H1 (cell line): Measurements from ENCODE around the gene RHO. TPM values are rescaled to one million over a fixed set of nuclear protein-coding genes. Genes with fewer than 3 reads are reported as not detected.

Experiments used
- CTCF ChIA-PET: fragments of 300-600 bp; sonication (Branson Sonifier 250); formaldehyde crosslinking; loops from one replicate; lab custom pipeline; 2021; ENCODE audit not compliant: partially characterized antibody; lab: Charles Lee
- POLR2A ChIA-PET: fragments of 300-600 bp; sonication (Branson Sonifier 250); formaldehyde crosslinking; loops from one replicate; lab custom pipeline; 2021; ENCODE audit warnings: inconsistent platforms; ENCODE audit not compliant: partially characterized antibody; lab: Charles Lee
- DNase-seq, 2 experiments: peaks; one replicate each; pipeline versions ENCODE4 v3.0.0 to v3.0.0-alpha.2; 2010 to 2022; ENCODE audit warnings: low spot score in 2 of 2, low read depth in 1 of 2, mixed read lengths in 1 of 2
- FAIRE-seq: peaks from 2 replicates; lab custom pipeline; 2011; peaks lifted over from hg19 to GRCh38; lab: Jason Lieb, UNC
- H2AFZ ChIP-seq: 2 replicates; pipeline ENCODE4 v1.8.1; 2012; ENCODE audit warnings: low read length, inconsistent platforms
- H2AK5ac ChIP-seq: 2 replicates; pipeline ENCODE4 v1.6.1; 2013; ENCODE audit warnings: low read depth, low read length
- H2BK120ac ChIP-seq: replicated peaks from 2 replicates; pipeline ENCODE3; 2013; ENCODE audit warnings: low read depth, low read length, inconsistent platforms
- H2BK12ac ChIP-seq: 2 replicates; pipeline ENCODE4 v1.6.1; 2013; ENCODE audit warnings: low read depth, low read length
- H2BK15ac ChIP-seq: 2 replicates; pipeline ENCODE4 v1.6.1; 2013; ENCODE audit warnings: low read length
- H2BK20ac ChIP-seq: 2 replicates; pipeline ENCODE4 v1.6.1; 2013; ENCODE audit warnings: low read length
- H2BK5ac ChIP-seq: 2 replicates; pipeline ENCODE4 v1.6.1; 2013; ENCODE audit warnings: low read depth, low read length
- H3K14ac ChIP-seq: 2 replicates; pipeline ENCODE4 v1.6.1; 2013; ENCODE audit warnings: inconsistent platforms; ENCODE audit not compliant: insufficient read length
- H3K18ac ChIP-seq: 2 replicates; pipeline ENCODE4 v1.6.1; 2013; ENCODE audit warnings: low read length; ENCODE audit errors: extremely low read depth
- H3K23ac ChIP-seq: 2 replicates; pipeline ENCODE4 v1.6.1; 2013; ENCODE audit warnings: inconsistent platforms; ENCODE audit not compliant: insufficient read length
- H3K23me2 ChIP-seq: 2 replicates; pipeline ENCODE4 v1.6.1; 2013; ENCODE audit warnings: low read depth, low read length
- H3K27ac ChIP-seq: 2 replicates; pipeline ENCODE4 v1.6.1; 2011; ENCODE audit warnings: low read depth, low read length, inconsistent platforms
- H3K27me3 ChIP-seq, 4 experiments: replicated peaks in 1 of 4; 1 replicate in 1 of 4; 2 replicates in 3 of 4; pipeline versions ENCODE4 v1.6.1 to v1.8.1; 2011 to 2013; ENCODE audit warnings: low read length in 3 of 4, mild to moderate bottlenecking in 3 of 4, inconsistent platforms in 2 of 4, mixed read lengths in 2 of 4, moderate library complexity in 1 of 4; ENCODE audit not compliant: control insufficient read depth in 3 of 4, insufficient read depth in 3 of 4; ENCODE audit errors: extremely low read depth in 1 of 4
- H3K36me3 ChIP-seq, 4 experiments: 2 replicates each; pipeline versions ENCODE4 v1.6.1 to v1.8.1; 2011 to 2013; ENCODE audit warnings: mild to moderate bottlenecking in 4 of 4, low read length in 3 of 4, moderate library complexity in 2 of 4, control low read depth in 1 of 4, inconsistent platforms in 1 of 4; ENCODE audit not compliant: insufficient read depth in 4 of 4, control insufficient read depth in 2 of 4
- H3K4ac ChIP-seq: replicated peaks from 2 replicates; pipeline ENCODE3; 2013; ENCODE audit warnings: low read length, low read depth, mixed read lengths, inconsistent platforms; ENCODE audit not compliant: insufficient read length
- H3K4me1 ChIP-seq, 4 experiments: replicated peaks in 1 of 4; 1 replicate in 1 of 4; 2 replicates in 3 of 4; pipeline versions ENCODE4 v1.6.1 to v1.8.1; 2011 to 2013; ENCODE audit warnings: low read length in 3 of 4, inconsistent platforms in 2 of 4, mixed read lengths in 1 of 4; ENCODE audit not compliant: insufficient read depth in 4 of 4, control insufficient read depth in 3 of 4
- H3K4me2 ChIP-seq, 2 experiments: 2 replicates each; pipeline versions ENCODE4 v1.6.1 to v1.8.1; 2011 to 2013; ENCODE audit warnings: low read depth in 2 of 2, low read length in 2 of 2, control low read depth in 1 of 2, inconsistent platforms in 1 of 2, mild to moderate bottlenecking in 1 of 2; ENCODE audit not compliant: insufficient read depth in 1 of 2
- H3K4me3 ChIP-seq, 4 experiments: fragments of 200-600, 300-600 bp in 1 of 4; sonication (generic), shearing (Covaris generic), sonication (Bioruptor Twin) in 1 of 4; 2 replicates each; pipeline versions ENCODE4 v1.5.1 to v1.8.1; 2011 to 2016; ENCODE audit warnings: low read length in 4 of 4, low read depth in 3 of 4, control low read depth in 2 of 4, inconsistent platforms in 2 of 4, mild to moderate bottlenecking in 2 of 4, mixed read lengths in 1 of 4, moderate library complexity in 1 of 4; ENCODE audit not compliant: insufficient read depth in 2 of 4; ENCODE audit errors: extremely low read depth in 1 of 4
- H3K56ac ChIP-seq: replicated peaks from 2 replicates; pipeline ENCODE3; 2013; ENCODE audit warnings: low read depth, mild to moderate bottlenecking, mixed read lengths, low read length, inconsistent platforms; ENCODE audit not compliant: insufficient read length
- H3K79me1 ChIP-seq: 2 replicates; pipeline ENCODE4 v1.6.1; 2013; ENCODE audit warnings: low read depth, low read length, control low read depth
- H3K79me2 ChIP-seq, 2 experiments: 2 replicates each; pipeline versions ENCODE4 v1.6.1 to v1.8.1; 2012 to 2013; ENCODE audit warnings: low read length in 2 of 2, mild to moderate bottlenecking in 2 of 2, inconsistent platforms in 1 of 2; ENCODE audit not compliant: insufficient read depth in 2 of 2, control insufficient read depth in 1 of 2
- H3K9ac ChIP-seq, 4 experiments: replicated peaks in 1 of 4; 1 replicate in 1 of 4; 2 replicates in 3 of 4; pipeline versions ENCODE4 v1.6.1 to v1.8.1; 2011 to 2013; ENCODE audit warnings: low read depth in 3 of 4, low read length in 3 of 4, control low read depth in 2 of 4, mild to moderate bottlenecking in 2 of 4, moderate library complexity in 2 of 4, inconsistent platforms in 1 of 4; ENCODE audit errors: extremely low read depth in 1 of 4
- H3K9me3 ChIP-seq, 2 experiments: 2 replicates each; pipeline versions ENCODE4 v1.6.1 to v1.8.1; 2012 to 2013; ENCODE audit warnings: mild to moderate bottlenecking in 2 of 2, moderate library complexity in 2 of 2, control low read depth in 1 of 2, inconsistent platforms in 1 of 2, low read depth in 1 of 2, low read length in 1 of 2, mixed read lengths in 1 of 2; ENCODE audit not compliant: insufficient read depth in 2 of 2
- H4K20me1 ChIP-seq, 2 experiments: replicated peaks in 1 of 2; 2 replicates each; pipeline versions ENCODE3 to v1.8.1; 2011 to 2013; ENCODE audit warnings: inconsistent platforms in 2 of 2, low read length in 2 of 2, mild to moderate bottlenecking in 1 of 2; ENCODE audit not compliant: insufficient read depth in 2 of 2, control insufficient read depth in 1 of 2
- H4K5ac ChIP-seq: 2 replicates; pipeline ENCODE4 v1.6.1; 2013; ENCODE audit warnings: low read length, low read depth, mixed read lengths, inconsistent platforms; ENCODE audit not compliant: insufficient read length
- H4K8ac ChIP-seq: 2 replicates; pipeline ENCODE4 v1.8.0; 2013; ENCODE audit warnings: mild to moderate bottlenecking, moderate library complexity, low read length, inconsistent platforms; ENCODE audit not compliant: insufficient read depth; ENCODE audit errors: extremely low read depth
- H4K91ac ChIP-seq: replicated peaks from 2 replicates; pipeline ENCODE3; 2013; ENCODE audit warnings: low read length, mixed read lengths, inconsistent platforms; ENCODE audit not compliant: insufficient read length
- EGR1 ChIP-seq: IDR thresholded peaks from 2 replicates; pipeline ENCODE4 v1.6.1; 2011; ENCODE audit warnings: low read depth, low read length, borderline replicate concordance
- FOSL1 ChIP-seq: IDR thresholded peaks from 2 replicates; pipeline ENCODE4 v1.6.1; 2011; ENCODE audit warnings: mild to moderate bottlenecking, low read depth, low read length, moderate library complexity; ENCODE audit not compliant: insufficient read depth
- HDAC2 ChIP-seq, 2 experiments: fragments of 300-600 bp in 1 of 2; sonication (generic) in 1 of 2; IDR thresholded peaks; 2 replicates each; pipeline ENCODE4 v1.6.1; 2011 to 2012; ENCODE audit warnings: low read depth in 2 of 2, low read length in 2 of 2, mild to moderate bottlenecking in 2 of 2, moderate library complexity in 2 of 2, borderline replicate concordance in 1 of 2, inconsistent platforms in 1 of 2
- HDAC6 ChIP-seq: IDR thresholded peaks from one replicate; pipeline ENCODE4 v1.7.1; 2012; ENCODE audit warnings: low read depth, mild to moderate bottlenecking, inconsistent platforms, low read length, moderate library complexity
- NANOG ChIP-seq: IDR thresholded peaks from 2 replicates; pipeline ENCODE4 v1.6.1; 2011; ENCODE audit warnings: low read length, low read depth, mild to moderate bottlenecking, inconsistent platforms; ENCODE audit not compliant: insufficient read depth, poor library complexity, severe bottlenecking
- PHF8 ChIP-seq: fragments of 200-600 bp; sonication (generic); conservative IDR thresholded peaks from 2 replicates; pipeline ENCODE4 v1.7.1; 2012; ENCODE audit warnings: low read depth, mild to moderate bottlenecking, inconsistent platforms, low read length, moderate library complexity
- POLR2A ChIP-seq, 2 experiments: IDR thresholded peaks; 1 replicate in 1 of 2; 2 replicates in 1 of 2; pipeline ENCODE4 v1.6.1; 2011; ENCODE audit warnings: low read depth in 2 of 2, low read length in 2 of 2, mild to moderate bottlenecking in 2 of 2; ENCODE audit errors: control extremely low read depth in 1 of 2
- SAP30 ChIP-seq: fragments of 300-600 bp; sonication (generic); IDR thresholded peaks from 2 replicates; pipeline ENCODE4 v1.7.1; 2012; ENCODE audit warnings: low read length, moderate library complexity, mild to moderate bottlenecking, inconsistent platforms; ENCODE audit not compliant: insufficient read depth, insufficient replicate concordance
- SP2 ChIP-seq: IDR thresholded peaks from 2 replicates; pipeline ENCODE4 v1.6.1; 2012; ENCODE audit warnings: mild to moderate bottlenecking, low read length, inconsistent platforms
- TBP ChIP-seq: IDR thresholded peaks from 2 replicates; pipeline ENCODE4 v1.6.1; 2011; ENCODE audit warnings: low read depth, low read length, improper control_type of control experiment
- ZNF274 ChIP-seq: IDR thresholded peaks from 2 replicates; pipeline ENCODE4 v1.7.0; 2012; ENCODE audit warnings: low read length, borderline replicate concordance; ENCODE audit errors: extremely low read depth
- WGBS, 2 experiments: shearing (Covaris generic) in 1 of 2; methylation state at CpG; one replicate each; pipeline versions ENCODE4 v1.1.6 to v1.1.7; 2013 to 2015; ENCODE audit warnings: low lambda C conversion rate in 2 of 2, mixed read lengths in 2 of 2, inconsistent platforms in 1 of 2, low coverage in 1 of 2, missing lambda C conversion rate in 1 of 2; ENCODE audit not compliant: insufficient replicate concordance in 2 of 2, insufficient coverage in 1 of 2, insufficient read length in 1 of 2; ENCODE audit errors: extremely low coverage in 1 of 2, missing lambda C conversion rate in 1 of 2; 5-methylcytosine and 5-hydroxymethylcytosine counted together
- polyA plus RNA-seq, 7 experiments: library from polyadenylated mRNA; depleted of rRNA in 3 of 7; stranded (reverse) in 5 of 7; unstranded in 2 of 7; fragments of >200 nt in 5 of 7; fragments of 200-250 nt in 2 of 7; gene quantifications; 1 replicate in 5 of 7; 2 replicates in 1 of 7; 4 replicates in 1 of 7; pipeline versions ENCODE4 v1.2.1 to v1.2.3, GENCODE V29; 2011 to 2013; ENCODE audit warnings: missing spikeins in 2 of 7, mixed read lengths in 2 of 7
- total RNA-seq: library from RNA; stranded (reverse); fragmentation: NEBNext Ultra II Directional; extraction: Animal tissue kit (Norgen Biotek cat#: 25700); gene quantifications from 2 replicates; pipeline ENCODE4 v1.2.1, GENCODE V29; 2021
- TF ChIP-seq, protein P1 (sequence below): IDR thresholded peaks from 2 replicates; pipeline ENCODE4 v1.6.1; 2012; ENCODE audit warnings: inconsistent platforms

The RHO gene
- total and polyA plus RNA-seq, 2 of the 8 experiments (the other 6 are each of a cell fraction or from before 2014, with no cell fraction given) = not detected

DNA sequence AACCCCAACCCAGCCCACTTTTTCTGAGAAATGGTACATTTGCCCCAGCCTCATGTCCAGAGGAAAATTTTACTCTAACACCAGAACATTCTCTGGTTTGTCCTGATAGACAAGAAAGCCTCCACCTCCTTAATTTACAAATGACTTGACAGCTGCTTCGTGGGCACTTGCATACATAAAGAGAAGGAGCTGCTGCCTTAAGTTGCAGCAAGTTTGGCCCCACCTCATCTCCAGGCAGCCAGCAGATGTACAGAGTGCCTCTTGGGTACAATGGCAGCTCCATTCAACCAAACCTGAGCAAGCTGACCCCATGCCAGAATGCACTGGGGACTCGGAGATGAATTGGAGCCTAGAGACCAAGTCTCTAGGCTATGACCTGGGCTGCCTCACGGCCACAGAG, 8.4 kb downstream of the RHO start:
- H3K36me3 ChIP-seq = no peaks in the 10 kb centered on the region
- H3K9me3 ChIP-seq = no peaks in the 10 kb centered on the region
- no peak overlapping the region for H3K4me2 ChIP-seq
- FAIRE-seq = no peak
- H3K79me2 ChIP-seq = no peaks in the 10 kb centered on the region
- no peak overlapping the region for H3K56ac ChIP-seq
- no peaks in the 10 kb centered on the region for H3K79me1 ChIP-seq
- H3K4me1 ChIP-seq = peaks cover 4 to 10% (median 6%) of the 10 kb centered on the region in 4 experiments
- 86% methylated on average over 3 of the region's 3 CpGs; no CpG with 5 or more reads in 1 of the 2 experiments for WGBS, 2 experiments
- POLR2A ChIA-PET = interaction anchor here (0.9 to 1.1 kb wide), 2 partner anchors 10 to 61 kb away, joined by 5 to 8 read pairs; no protein-coding TSS in a partner anchor
- H4K8ac ChIP-seq = no peak overlapping the region
- H3K9ac ChIP-seq = no peak overlapping the region
- CTCF ChIA-PET = interaction anchor here (1.2 kb wide), 1 partner anchor 22 kb away, joined by 3 read pairs; no protein-coding TSS in a partner anchor
- H3K4me3 ChIP-seq = no peak overlapping the region
- no peak for TF ChIP-seq SP2
- no peak for TF ChIP-seq SAP30
- TF ChIP-seq HDAC2 (IDR thresholded peaks at IDR 0.05; ENCODE audit: borderline replicate concordance in 1 of 2, low read depth in 2 of 2, low read length in 2 of 2) = no peak
- no peak for TF ChIP-seq POLR2A (IDR thresholded peaks at IDR 0.05; ENCODE audit: control extremely low read depth in 1 of 2, low read depth in 2 of 2, low read length in 2 of 2)
- no peak for TF ChIP-seq PHF8
- TF ChIP-seq EGR1 = no peak
- TF ChIP-seq, protein P1, sequence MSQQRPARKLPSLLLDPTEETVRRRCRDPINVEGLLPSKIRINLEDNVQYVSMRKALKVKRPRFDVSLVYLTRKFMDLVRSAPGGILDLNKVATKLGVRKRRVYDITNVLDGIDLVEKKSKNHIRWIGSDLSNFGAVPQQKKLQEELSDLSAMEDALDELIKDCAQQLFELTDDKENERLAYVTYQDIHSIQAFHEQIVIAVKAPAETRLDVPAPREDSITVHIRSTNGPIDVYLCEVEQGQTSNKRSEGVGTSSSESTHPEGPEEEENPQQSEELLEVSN = no peak
- no peak for TF ChIP-seq TBP
- TF ChIP-seq FOSL1 = no peak
- no peak for TF ChIP-seq HDAC6
- TF ChIP-seq ZNF274 = no peak
- no peak for TF ChIP-seq NANOG
- TF ChIP-seq, all 59 proteins: peak for 0
- Histone ChIP-seq H2BK120ac (no peak overlapping the region), H4K91ac (no peak overlapping the region), H2AFZ (0 out of 2 replicates have a peak overlapping the region, but pooled peaks have one; percentile 29), H3K4ac (no peak overlapping the region), H2BK20ac (no peak overlapping the region), H2BK15ac (no peak overlapping the region), H3K23ac (no peak overlapping the region), H3K27ac (no peak overlapping the region), H4K20me1 (no peaks in the 10 kb centered on the region), H2BK5ac (no peak overlapping the region), H3K27me3 (no peaks in the 10 kb centered on the region), H3K14ac (no peak overlapping the region), H2BK12ac (no peak overlapping the region), H3K23me2 (no peaks in the 10 kb centered on the region), H4K5ac (no peak overlapping the region), H3K18ac (no peak overlapping the region), H2AK5ac (no peak overlapping the region)
- no peak for DNase-seq
